ENCODE measurements around the gene HEPACAM. TPM values are rescaled to one million over a fixed set of nuclear protein-coding genes. Genes with fewer than 3 reads are reported as not detected.
"Not testable (repeated sequence)": the region's sequence is repeated elsewhere in the genome, so short reads cannot be mapped to it uniquely, and the experiment has no call there.

Gene HEPACAM, protein sequence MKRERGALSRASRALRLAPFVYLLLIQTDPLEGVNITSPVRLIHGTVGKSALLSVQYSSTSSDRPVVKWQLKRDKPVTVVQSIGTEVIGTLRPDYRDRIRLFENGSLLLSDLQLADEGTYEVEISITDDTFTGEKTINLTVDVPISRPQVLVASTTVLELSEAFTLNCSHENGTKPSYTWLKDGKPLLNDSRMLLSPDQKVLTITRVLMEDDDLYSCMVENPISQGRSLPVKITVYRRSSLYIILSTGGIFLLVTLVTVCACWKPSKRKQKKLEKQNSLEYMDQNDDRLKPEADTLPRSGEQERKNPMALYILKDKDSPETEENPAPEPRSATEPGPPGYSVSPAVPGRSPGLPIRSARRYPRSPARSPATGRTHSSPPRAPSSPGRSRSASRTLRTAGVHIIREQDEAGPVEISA
- 0.21 TPM for total RNA-seq

DNA sequence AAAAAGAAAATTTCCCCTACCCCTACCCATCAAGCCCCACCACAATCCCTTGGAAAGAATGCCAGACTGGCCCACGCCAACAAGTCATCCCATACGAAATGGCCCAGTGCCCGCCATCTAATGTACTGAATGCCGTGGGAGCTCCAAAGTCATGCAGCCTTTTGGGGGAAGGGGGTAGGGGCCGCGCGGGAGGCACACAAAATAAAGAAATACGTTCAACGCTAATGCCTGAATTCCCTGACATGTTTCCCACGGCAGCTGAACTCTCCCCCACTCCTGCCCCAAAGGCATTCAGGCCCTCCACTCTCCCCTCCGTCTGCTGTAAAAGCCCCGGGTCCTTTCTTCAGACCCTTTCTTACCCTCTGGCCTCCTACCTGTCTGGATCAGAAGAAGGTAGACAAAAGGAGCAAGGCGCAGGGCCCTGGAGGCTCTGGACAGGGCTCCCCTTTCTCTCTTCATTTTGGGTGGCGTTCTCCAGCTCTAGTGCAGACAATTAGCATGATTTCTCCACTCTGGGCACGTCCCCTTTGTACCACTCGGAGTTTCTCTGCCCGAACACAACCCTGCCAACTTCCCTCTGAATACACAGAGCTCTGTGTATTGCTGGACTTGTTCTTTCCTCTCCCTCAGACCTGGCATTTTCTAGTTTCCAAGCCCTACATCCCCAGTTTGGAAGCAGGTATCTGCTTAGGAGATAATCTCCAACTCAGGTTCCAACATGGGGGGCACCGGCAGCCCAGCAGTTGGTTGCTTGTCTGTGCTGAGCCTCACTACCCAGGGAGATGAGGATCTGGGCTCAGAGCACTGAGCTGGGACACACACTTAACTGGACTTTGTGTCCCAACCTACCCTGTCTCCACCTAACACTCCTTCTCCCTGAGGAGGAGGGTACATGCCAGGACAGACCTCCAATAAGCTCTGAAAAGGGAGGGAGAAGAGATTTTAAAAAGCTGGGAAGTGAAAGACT, at the start of gene HEPACAM:
HEPACAM (minus strand) TSS at position 500 of the 967 bp plus-strand sequence; CDS start at position 459, 41 bp downstream.
- no peak for DNase-seq

- no peak for DNase-seq
Observed at GRCh38 chr11:124984512-124984854, 48.6 kb upstream of the HEPACAM start.

- DNase-seq, result no peak
Observed at GRCh38 chr11:124983674-124984511, 48.0 kb upstream of the HEPACAM start.

DNA sequence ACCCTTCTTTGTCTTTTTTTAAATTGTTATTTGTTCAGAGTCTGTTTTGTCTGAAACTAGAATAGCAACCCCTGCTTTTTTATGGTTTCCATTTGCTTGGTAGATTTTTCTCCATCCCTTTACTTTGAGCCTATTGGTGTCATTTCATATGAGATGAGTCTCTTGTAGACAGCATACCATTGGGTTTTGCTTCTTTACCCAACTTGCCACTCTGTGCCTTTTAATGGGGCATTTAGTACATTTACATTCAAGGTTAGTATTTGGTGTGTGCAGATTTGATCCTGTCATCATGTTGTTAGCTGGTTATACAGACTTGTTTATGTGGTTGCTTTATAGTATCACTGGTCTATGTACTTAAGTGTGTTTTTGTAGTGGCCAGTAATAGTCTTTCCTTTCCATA, 46.2 kb upstream of the HEPACAM start:
- DNase-seq, result no peak

DNA sequence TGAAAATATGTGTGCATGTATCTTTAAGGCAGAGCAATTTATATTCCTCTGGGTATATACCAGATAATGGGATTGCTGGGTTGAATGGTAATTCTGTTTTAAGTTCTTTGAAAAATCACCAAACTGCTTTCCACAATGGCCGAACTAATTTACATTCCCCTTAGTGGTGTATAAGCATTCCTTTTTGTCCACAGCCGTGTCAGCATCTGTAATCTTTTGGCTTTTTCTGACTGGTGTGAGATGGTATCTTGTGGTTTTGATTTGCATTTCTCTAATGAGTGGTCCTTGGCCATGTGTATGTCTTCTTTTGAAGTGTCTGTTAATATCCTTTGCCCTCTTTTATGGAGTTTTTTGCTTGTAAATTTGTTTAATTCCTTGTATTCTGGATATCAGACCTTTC, 42.5 kb upstream of the HEPACAM start:
- DNase-seq, result no peak

DNA sequence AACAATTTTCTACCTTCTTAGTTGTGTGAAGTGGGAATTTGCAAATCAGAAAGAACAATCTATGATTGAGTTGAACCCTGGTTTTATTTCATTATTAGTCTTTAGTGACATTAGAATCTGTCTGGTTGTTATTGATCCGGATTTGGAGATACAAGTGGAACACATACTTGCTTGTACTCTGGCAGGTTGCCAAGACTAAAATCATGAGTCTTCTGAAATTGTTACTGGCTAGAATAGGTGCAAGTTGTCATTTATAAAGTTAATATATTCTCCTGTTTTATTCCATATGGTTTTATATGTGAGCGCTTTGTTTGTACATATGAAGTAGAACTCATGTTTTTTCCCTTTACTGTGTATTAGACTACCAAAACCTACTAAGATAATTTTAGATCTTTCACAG, 41.2 kb upstream of the HEPACAM start:
- no peak for DNase-seq

GRCh38 chr11:124976531-124976930, 40.7 kb upstream of the HEPACAM start:
- DNase-seq, result no peak

DNA sequence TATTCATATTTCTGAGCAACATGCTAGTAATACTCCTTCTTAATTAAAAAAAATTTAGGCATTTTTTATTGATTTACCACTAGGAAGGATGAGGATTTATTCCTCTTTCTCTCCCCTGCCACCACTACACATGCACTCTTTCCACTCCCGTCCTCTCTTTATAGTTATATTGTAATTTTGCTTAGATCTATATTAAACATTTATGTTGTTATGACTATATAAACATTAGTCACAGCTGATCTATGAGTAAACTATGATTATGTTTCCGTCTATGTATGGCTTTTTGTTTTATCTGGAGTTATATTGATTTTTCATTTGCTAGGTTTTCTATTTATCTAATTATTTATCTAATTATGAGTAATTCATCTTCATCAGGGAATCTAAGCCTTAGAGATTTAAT, 36.0 kb upstream of the HEPACAM start:
- no peak for DNase-seq

- no peak for DNase-seq
Observed at GRCh38 chr11:124970925-124971324, 35.1 kb upstream of the HEPACAM start.

GRCh38 chr11:124968197-124968596, 32.4 kb upstream of the HEPACAM start:
- DNase-seq, result not testable (repeated sequence)

GRCh38 chr11:124961972-124962609, 26.2 kb upstream of the HEPACAM start:
- DNase-seq, result peak; percentile 88

DNA sequence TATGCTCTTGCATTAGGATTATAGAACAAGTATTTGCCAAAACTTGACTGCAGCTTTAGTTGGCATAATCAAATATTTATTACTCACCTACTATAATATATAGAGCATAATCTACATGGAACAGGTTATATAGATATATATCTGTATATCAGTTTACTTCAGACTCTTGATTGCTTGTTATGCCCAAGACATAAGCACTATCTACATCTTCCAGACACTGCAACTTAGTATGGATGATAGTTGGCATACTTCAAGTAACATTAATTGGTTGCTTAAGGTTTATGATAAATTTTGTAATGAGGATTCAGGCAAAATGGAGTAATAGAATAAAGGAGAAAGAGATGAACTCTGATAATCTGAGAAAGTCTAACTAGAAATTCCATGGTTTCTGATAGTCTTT, 19.2 kb upstream of the HEPACAM start:
- no peak for DNase-seq

- no peak for DNase-seq
Observed at GRCh38 chr11:124954590-124954955, 18.7 kb upstream of the HEPACAM start.

DNA sequence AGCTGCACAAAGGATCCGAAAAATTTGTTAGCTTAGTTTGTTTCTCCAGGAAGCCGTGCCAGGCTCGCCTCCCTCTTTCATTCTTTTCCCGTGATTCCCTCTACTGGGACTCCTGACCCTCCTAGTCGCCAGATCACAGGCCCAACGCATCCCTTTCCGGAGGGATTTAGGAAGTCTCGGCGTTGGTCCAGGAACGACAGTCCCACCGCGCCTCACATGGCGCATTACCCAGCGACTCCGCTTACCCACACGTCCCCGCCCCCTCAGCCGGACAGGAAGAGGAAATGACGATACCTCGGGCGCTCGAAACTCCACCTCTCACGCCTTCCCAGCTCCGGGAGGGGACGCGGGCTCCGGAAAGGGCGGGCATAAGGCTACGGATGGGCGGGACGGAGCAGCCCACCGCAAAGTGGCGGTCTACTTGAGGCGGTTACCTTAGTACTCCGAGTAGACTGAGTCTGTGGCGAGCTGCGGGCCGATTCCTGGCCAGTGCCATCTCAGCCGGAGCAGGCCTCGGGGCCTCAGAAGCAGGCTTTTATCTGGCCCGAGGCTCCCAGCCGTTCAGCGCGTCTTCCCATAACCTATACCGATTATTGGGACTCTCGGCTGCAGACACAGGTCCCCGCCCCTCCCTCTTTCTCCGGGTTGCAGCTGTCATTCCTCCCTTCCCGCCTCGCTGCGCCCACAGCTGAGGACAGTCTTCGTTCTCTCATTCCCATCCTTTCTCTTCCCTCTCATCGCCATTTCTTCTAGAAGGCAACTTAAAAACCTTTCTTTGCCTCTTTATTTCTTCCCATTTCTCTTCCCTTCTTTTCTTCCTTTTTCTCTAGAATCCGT, 18.1 kb upstream of the HEPACAM start, which contains the start of gene CCDC15:
CCDC15 (plus strand) TSS at position 450 of the 837 bp plus-strand sequence. CDS start 531 bp downstream, outside the sequence.
- DNase-seq, result peak; percentile 100

DNA sequence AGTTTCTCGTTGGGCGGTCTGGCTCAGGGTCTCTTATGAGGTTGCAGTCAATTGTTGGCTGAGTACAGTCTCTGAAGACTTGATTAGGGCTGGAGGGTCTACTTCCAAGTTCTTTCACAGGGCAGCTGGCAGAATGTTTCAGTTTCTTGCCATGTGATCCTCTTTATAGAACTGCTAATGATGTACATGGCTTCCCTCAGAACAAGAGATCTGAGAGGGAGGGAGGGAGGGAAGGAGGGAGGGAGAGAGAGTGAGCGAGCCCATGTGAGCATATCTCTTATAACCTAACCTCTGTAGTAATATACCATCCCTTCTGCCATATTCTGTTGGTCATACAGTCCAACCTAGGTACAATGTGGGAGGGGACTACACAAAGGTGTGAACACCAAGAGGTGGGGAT, 15.5 kb upstream of the HEPACAM start:
- DNase-seq, result no peak

DNA sequence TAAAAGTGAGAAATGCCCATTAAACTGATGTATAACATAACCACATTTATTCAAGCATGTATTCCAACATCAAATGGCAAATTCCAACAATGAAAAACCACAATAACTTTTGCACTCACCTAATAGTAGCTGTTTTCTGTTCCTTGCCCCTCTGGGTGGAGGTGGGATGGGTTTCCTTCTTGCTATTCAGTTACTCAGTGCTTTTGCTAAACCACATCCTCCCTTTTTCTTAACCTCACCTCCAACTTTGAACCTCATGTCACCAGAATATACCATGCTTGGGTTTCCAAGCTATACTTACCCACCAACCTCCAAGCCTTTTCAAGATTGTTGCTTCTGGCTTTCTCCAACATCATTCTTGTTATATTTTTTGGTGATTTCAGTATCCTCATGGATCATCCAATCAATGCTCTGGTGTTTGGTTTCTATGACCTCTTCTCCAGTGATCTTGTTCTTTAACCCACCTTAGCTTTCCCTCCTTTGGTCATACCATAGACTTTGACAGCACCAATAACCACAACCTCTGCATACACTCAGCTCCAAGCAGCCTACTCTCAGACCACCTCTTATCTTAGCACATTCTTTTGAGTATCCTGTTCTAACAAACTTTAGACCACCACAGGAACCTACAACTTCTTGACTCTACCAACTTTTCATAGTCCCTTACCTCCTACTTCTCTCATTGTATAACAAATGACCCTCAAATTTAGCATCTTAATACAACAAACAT, 14.9 kb upstream of the HEPACAM start:
- no peak for DNase-seq

DNA sequence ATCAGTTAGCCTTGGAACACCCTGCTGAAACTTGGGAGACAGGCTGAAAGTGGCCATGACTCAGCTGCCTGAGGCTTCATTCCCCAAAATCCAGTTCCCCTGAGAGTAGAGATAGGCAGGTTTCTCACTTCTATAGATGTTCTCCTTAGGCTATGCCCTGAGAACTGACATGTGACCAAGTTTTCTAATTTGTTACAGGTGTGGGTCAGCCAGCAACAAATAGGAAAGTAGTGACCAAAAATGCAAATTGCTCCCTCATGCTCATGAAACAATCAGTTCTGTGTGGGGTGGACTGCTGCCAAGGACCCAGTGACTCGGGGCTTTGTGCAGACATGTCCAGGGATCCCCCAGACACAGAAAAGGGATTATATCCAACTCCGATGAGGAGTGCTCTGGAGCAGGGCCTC, 10.9 kb upstream of the HEPACAM start:
- DNase-seq, result peak; percentile 29

- peak; percentile 18 for DNase-seq
Observed at GRCh38 chr11:124945826-124946225, 10.0 kb upstream of the HEPACAM start.

DNA sequence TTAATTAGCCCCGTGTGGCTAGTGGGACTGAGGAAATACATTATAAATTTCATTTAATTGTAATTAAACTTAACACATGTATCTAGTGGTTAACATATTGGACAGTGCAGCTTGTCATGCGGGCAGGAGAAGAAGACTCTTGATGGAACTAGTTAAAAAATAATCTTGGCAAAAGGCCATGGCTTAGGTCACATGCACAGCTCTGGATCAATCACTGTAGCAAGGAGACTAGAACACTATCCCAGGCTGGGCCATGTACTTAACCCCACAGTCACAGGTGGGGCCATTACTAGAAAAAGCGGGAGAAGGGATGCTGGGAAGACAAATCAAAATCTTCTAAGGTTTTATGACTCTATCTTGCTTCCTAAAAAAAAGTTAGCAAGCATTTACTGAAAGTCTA, 8.7 kb upstream of the HEPACAM start:
- no peak for DNase-seq

DNA sequence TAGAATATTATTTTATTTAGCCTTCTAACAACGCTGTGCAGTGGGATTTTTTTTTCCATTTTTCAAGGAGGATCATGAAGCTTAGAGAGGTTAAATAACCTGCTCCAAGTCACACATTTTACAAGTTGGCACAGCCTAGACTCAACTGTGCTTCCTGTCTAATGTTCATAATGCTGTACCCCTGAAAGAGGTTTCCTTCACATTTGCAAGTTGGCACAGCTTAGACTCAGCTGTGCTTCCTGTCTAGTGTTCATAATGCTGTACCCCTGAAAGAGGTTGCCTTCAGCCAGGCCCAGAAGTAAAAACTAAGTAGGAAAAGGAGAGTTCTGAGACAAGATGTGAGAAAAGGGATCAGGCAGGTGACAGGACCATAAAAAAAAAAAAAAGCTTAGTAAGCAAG, 7.9 kb upstream of the HEPACAM start:
- DNase-seq, result no peak

Measured in tongue (tissue), 2 donors.